SK-N-SH treated with all-trans-retinoic acid at 6 μM for 48 hours (cell line): ENCODE measurements around the gene FECH.

Source experiments
- ATAC-seq: fragments of 200-7000 bp; cut with Tn5 transposase; 3 replicates; pipeline ENCODE4 v1.9.1; 2020; ENCODE audit warnings: mild to moderate bottlenecking, moderate library complexity
- ARNTL ChIP-seq: fragments of 450-650 bp; formaldehyde crosslinking; IDR thresholded peaks from 2 replicates; pipeline ENCODE4 v1.5.0; 2020; ENCODE audit warnings: low read depth, mild to moderate bottlenecking, moderate library complexity, borderline replicate concordance
- BACH2 ChIP-seq: fragments of 250-450 bp; sonication (Bioruptor Pico); IDR thresholded peaks from 2 replicates; pipeline ENCODE4 v1.9.0; 2021; ENCODE audit warnings: mild to moderate bottlenecking, borderline replicate concordance
- CREB5 ChIP-seq: fragments of 250-450 bp; sonication (Bioruptor Pico); IDR thresholded peaks from 2 replicates; pipeline ENCODE4 v1.5.1; 2020; ENCODE audit warnings: low read depth, mild to moderate bottlenecking, moderate library complexity
- CSDC2 ChIP-seq: fragments of 250-450 bp; sonication (Bioruptor Pico); IDR thresholded peaks from 2 replicates; pipeline ENCODE4 v1.5.0; 2020; ENCODE audit warnings: mild to moderate bottlenecking, moderate library complexity
- CSRNP3 ChIP-seq: fragments of 250-450 bp; sonication (Bioruptor Pico); IDR thresholded peaks from 2 replicates; pipeline ENCODE4 v1.5.1; 2021; ENCODE audit warnings: mild to moderate bottlenecking, moderate library complexity
- GLIS3 ChIP-seq: fragments of 250-450 bp; sonication (Bioruptor Pico); IDR thresholded peaks from 2 replicates; pipeline ENCODE4 v1.5.0; 2020; ENCODE audit warnings: mild to moderate bottlenecking, moderate library complexity
- ISL1 ChIP-seq: fragments of 250-450 bp; sonication (Bioruptor Pico); IDR thresholded peaks from 2 replicates; pipeline ENCODE4 v2.1.2; 2022; ENCODE audit warnings: mild to moderate bottlenecking, moderate library complexity
- OSR1 ChIP-seq: fragments of 250-450 bp; sonication (Bioruptor Pico); IDR thresholded peaks from 2 replicates; pipeline ENCODE4 v1.8.0; 2022; ENCODE audit warnings: moderate library complexity, mild to moderate bottlenecking, inconsistent platforms
- PATZ1 ChIP-seq: fragments of 250-450 bp; sonication (Bioruptor Pico); IDR thresholded peaks from 2 replicates; pipeline ENCODE4 v1.8.0; 2020; ENCODE audit warnings: mild to moderate bottlenecking, moderate library complexity, borderline replicate concordance
- POU6F1 ChIP-seq: fragments of 250-450 bp; sonication (Bioruptor Pico); IDR thresholded peaks from 2 replicates; pipeline ENCODE4 v1.8.0; 2021; ENCODE audit warnings: low read depth, mild to moderate bottlenecking, moderate library complexity, borderline replicate concordance
- RARB ChIP-seq: fragments of 250-450 bp; sonication (Bioruptor Pico); IDR thresholded peaks from 2 replicates; pipeline ENCODE4 v1.8.0; 2021; ENCODE audit warnings: mild to moderate bottlenecking, moderate library complexity
- SNAI2 ChIP-seq: fragments of 250-450 bp; sonication (Bioruptor Pico); IDR thresholded peaks from 2 replicates; pipeline ENCODE4 v1.5.0; 2020; ENCODE audit warnings: mild to moderate bottlenecking, moderate library complexity
- TCF4 ChIP-seq: fragments of 250-450 bp; sonication (Bioruptor Pico); IDR thresholded peaks from 2 replicates; pipeline ENCODE4 v1.8.0; 2021; ENCODE audit warnings: mild to moderate bottlenecking, moderate library complexity, borderline replicate concordance
- TOX ChIP-seq: fragments of 250-450 bp; sonication (Bioruptor Pico); IDR thresholded peaks from 2 replicates; pipeline ENCODE4 v1.8.0; 2021; ENCODE audit warnings: mild to moderate bottlenecking, moderate library complexity, borderline replicate concordance
- TSHZ2 ChIP-seq: fragments of 250-450 bp; sonication (Bioruptor Pico); IDR thresholded peaks from 2 replicates; pipeline ENCODE4 v1.5.0; 2020; ENCODE audit warnings: mild to moderate bottlenecking, moderate library complexity
- ZC3H10 ChIP-seq: fragments of 250-450 bp; sonication (Bioruptor Pico); IDR thresholded peaks from 2 replicates; pipeline ENCODE4 v1.5.1; 2021; ENCODE audit warnings: mild to moderate bottlenecking, moderate library complexity
- ZFP30 ChIP-seq: fragments of 450-650 bp; formaldehyde crosslinking; IDR thresholded peaks from 2 replicates; pipeline ENCODE4 v1.5.0; 2022; ENCODE audit warnings: mild to moderate bottlenecking, moderate library complexity
- ZNF565 ChIP-seq: fragments of 450-650 bp; formaldehyde crosslinking; conservative IDR thresholded peaks from 2 replicates; pipeline ENCODE4 v1.5.0; 2020; ENCODE audit warnings: low read depth, mild to moderate bottlenecking, moderate library complexity
- ZNF70 ChIP-seq: fragments of 450-650 bp; formaldehyde crosslinking; IDR thresholded peaks from 2 replicates; pipeline ENCODE4 v1.5.0; 2020; ENCODE audit warnings: mild to moderate bottlenecking, moderate library complexity
- ZNF8 ChIP-seq: fragments of 450-650 bp; formaldehyde crosslinking; IDR thresholded peaks from 2 replicates; pipeline ENCODE4 v1.5.0; 2020; ENCODE audit warnings: mild to moderate bottlenecking, moderate library complexity

Gene FECH

GRCh38 chr18:57555134-57555533, 31.4 kb downstream of the FECH start:
- TF ChIP-seq ZNF70 (CRISPR knock-in tag) (no peak), ZNF8 (CRISPR knock-in tag) (no peak), TSHZ2 (CRISPR knock-in tag) (no peak), ZFP30 (CRISPR knock-in tag) (no peak), ZC3H10 (CRISPR knock-in tag) (no peak), GLIS3 (no peak), TCF4 (CRISPR knock-in tag) (no peak), SNAI2 (CRISPR knock-in tag) (no peak), ISL1 (no peak), TOX (CRISPR knock-in tag) (no peak)
- ATAC-seq, result no peak

- TF ChIP-seq ARNTL (no peak), CSDC2 (no peak), POU6F1 (CRISPR knock-in tag) (no peak), TSHZ2 (CRISPR knock-in tag) (no peak), GLIS3 (no peak), ISL1 (no peak), RARB (CRISPR knock-in tag) (no peak), OSR1 (no peak), ZC3H10 (CRISPR knock-in tag) (no peak), ZNF565 (CRISPR knock-in tag) (no peak), BACH2 (no peak), ZNF8 (CRISPR knock-in tag) (no peak), ZFP30 (CRISPR knock-in tag) (no peak), SNAI2 (CRISPR knock-in tag) (no peak), CSRNP3 (CRISPR knock-in tag) (no peak), CREB5 (CRISPR knock-in tag) (no peak), PATZ1 (CRISPR knock-in tag) (no peak)
- ATAC-seq, result no peak
Measured at GRCh38 chr18:57550510-57550909, 36.0 kb downstream of the FECH start.
